Stimulated activated CD8-positive, alpha-beta memory T cell treated with anti-CD3 and anti-CD28 coated beads, Interleukin-7, amount 100 ng/mL, for 24 hours (primary cell): ENCODE data around the gene CNIH1.
"Not testable (repeated sequence)": the region's sequence is repeated elsewhere in the genome, so short reads cannot be mapped to it uniquely, and the experiment has no call there.

Experiments used
- DNase-seq: peaks from one replicate; pipeline ENCODE4 v3.0.0-alpha.2; 2020; ENCODE audit warnings: low read depth

The CNIH1 gene

GRCh38 chr14:54467280-54467679, 26.1 kb upstream of the CNIH1 start:
- DNase-seq, result no peak

- no peak for DNase-seq
Measured at GRCh38 chr14:54465654-54466053, 24.5 kb upstream of the CNIH1 start.

GRCh38 chr14:54462048-54462447, 20.9 kb upstream of the CNIH1 start:
- no peak for DNase-seq

GRCh38 chr14:54459106-54459505, 17.9 kb upstream of the CNIH1 start:
- no peak for DNase-seq

- not testable (repeated sequence) for DNase-seq
Measured at GRCh38 chr14:54458536-54458935, 17.4 kb upstream of the CNIH1 start.

GRCh38 chr14:54457609-54457996, 16.4 kb upstream of the CNIH1 start:
- no peak for DNase-seq

- not testable (repeated sequence) for DNase-seq
Measured at GRCh38 chr14:54456820-54457608, 15.8 kb upstream of the CNIH1 start.

GRCh38 chr14:54455363-54455762, 14.2 kb upstream of the CNIH1 start:
- DNase-seq, result no peak

- not testable (repeated sequence) for DNase-seq
Measured at GRCh38 chr14:54453990-54454389, 12.8 kb upstream of the CNIH1 start.

GRCh38 chr14:54453252-54453651, 12.1 kb upstream of the CNIH1 start:
- DNase-seq, result no peak

- DNase-seq, result no peak
Measured at GRCh38 chr14:54451961-54452360, 10.8 kb upstream of the CNIH1 start.

- DNase-seq, result no peak
Measured at GRCh38 chr14:54451121-54451601, 10.0 kb upstream of the CNIH1 start.

- DNase-seq, result no peak
Measured at GRCh38 chr14:54450535-54450934, 9.4 kb upstream of the CNIH1 start.

GRCh38 chr14:54447231-54447692, 6.1 kb upstream of the CNIH1 start:
- no peak for DNase-seq

- no peak for DNase-seq
Measured at GRCh38 chr14:54446161-54446693, 5.1 kb upstream of the CNIH1 start.

- DNase-seq, result no peak
Measured at GRCh38 chr14:54444681-54445080, 3.5 kb upstream of the CNIH1 start.

GRCh38 chr14:54443981-54444380, 2.8 kb upstream of the CNIH1 start:
- DNase-seq, result no peak

GRCh38 chr14:54442961-54443360, 1.8 kb upstream of the CNIH1 start:
- not testable (repeated sequence) for DNase-seq

- no peak for DNase-seq
Measured at GRCh38 chr14:54440476-54440872, 700 bp downstream of the CNIH1 start.

GRCh38 chr14:54440037-54440436, 1.1 kb downstream of the CNIH1 start:
- DNase-seq, result no peak

GRCh38 chr14:54438703-54439102, 2.5 kb downstream of the CNIH1 start:
- DNase-seq, result no peak

GRCh38 chr14:54437954-54438353, 3.2 kb downstream of the CNIH1 start:
- not testable (repeated sequence) for DNase-seq

- no peak for DNase-seq
Measured at GRCh38 chr14:54435500-54435981, 5.6 kb downstream of the CNIH1 start.
